HG03135 (cell line): ENCODE measurements around the gene PSMD2.
A peak's percentile ranks its signal among the peaks of the same experiment; 100 is the strongest.
"Not testable (repeated sequence)": the region's sequence is repeated elsewhere in the genome, so short reads cannot be mapped to it uniquely, and the experiment has no call there.

ENCODE experiments used
- ATAC-seq: cut with Tn5 transposase; IDR thresholded peaks from one replicate; pipeline ENCODE4 v1.9.1; 2021; ENCODE audit warnings: mild to moderate bottlenecking, moderate library complexity; ENCODE audit not compliant: unreplicated experiment

The PSMD2 gene

GRCh38 chr3:184337981-184338380 lies 38.9 kb downstream of the PSMD2 start:
- no peak for ATAC-seq

- no peak for ATAC-seq
Observed at GRCh38 chr3:184338511-184338945, 39.5 kb downstream of the PSMD2 start.

DNA sequence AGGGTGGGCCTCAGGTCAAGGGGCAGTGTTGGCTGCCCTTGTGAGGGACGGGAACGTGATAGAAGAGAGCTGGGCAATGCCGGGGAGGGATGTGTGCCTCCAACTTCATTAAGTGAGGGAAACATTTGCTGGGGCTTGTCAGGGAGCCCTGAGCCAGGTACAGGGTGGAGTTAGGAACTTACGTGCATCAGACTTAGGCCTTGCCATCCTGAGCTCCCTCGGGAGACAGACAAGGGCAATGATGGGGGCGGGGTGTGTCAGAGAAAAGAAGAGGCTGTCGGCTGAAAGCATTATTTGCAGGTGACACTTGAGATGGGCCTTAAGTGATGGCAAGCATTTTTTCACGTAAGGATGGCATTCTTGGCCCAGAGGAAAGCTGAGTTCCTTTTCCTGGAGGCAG lies 40.0 kb downstream of the PSMD2 start:
- no peak for ATAC-seq

- not testable (repeated sequence) for ATAC-seq
Observed at GRCh38 chr3:184339451-184340135, 40.6 kb downstream of the PSMD2 start.

DNA sequence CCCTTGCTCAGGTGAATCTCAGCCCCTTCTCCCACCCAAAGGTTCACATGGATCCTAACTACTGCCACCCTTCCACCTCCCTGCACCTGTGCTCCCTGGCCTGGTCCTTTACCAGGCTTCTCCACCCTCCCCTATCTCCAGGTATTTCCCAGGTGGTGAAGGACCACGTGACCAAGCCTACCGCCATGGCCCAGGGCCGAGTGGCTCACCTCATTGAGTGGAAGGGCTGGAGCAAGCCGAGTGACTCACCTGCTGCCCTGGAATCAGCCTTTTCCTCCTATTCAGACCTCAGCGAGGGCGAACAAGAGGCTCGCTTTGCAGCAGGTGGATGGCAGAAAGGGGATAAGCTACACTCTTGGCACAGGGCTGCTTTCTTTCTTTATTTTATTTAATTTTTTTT lies 42.9 kb downstream of the PSMD2 start:
- no peak for ATAC-seq

DNA sequence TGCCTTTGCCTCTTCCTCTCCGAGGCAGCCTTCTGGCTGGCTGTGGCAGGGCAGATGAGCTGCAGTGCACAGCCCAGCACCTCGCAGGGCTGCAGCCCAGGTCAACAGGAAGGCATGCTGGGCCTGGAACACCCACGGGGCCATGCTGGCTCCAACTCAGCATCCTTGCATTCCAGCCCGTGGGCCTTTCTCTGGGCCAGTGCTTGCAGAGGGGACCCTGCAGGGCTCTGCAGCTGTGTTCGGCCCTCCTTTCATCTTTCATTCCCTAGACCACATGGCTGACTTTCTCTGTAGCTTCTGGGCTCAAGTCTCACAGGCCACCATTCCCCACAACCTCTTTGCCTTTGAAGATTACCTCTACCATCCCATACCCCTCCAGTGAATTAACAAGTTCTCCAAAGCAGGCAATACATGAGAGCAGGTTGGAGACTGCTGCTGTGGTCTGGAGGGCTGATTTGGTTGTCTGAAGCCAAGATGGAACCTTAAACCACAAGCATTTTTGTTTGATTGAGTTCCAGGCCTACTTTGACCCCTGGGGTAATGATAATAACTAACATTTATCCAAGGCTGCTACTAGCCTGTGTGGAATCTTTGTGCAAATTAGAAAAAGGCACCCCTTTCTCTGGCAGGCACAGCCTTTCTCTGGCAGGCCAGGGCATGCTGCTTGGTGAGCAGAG lies 44.3 kb downstream of the PSMD2 start:
- ATAC-seq, result no peak

DNA sequence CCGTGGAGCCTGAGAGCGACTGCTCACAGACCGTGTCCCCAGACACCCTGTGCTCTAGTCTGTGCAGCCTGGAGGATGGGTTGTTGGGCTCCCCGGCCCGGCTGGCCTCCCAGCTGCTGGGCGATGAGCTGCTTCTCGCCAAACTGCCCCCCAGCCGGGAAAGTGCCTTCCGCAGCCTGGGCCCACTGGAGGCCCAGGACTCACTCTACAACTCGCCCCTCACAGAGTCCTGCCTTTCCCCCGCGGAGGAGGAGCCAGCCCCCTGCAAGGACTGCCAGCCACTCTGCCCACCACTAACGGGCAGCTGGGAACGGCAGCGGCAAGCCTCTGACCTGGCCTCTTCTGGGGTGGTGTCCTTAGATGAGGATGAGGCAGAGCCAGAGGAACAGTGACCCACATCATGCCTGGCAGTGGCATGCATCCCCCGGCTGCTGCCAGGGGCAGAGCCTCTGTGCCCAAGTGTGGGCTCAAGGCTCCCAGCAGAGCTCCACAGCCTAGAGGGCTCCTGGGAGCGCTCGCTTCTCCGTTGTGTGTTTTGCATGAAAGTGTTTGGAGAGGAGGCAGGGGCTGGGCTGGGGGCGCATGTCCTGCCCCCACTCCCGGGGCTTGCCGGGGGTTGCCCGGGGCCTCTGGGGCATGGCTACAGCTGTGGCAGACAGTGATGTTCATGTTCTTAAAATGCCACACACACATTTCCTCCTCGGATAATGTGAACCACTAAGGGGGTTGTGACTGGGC lies 45.7 kb downstream of the PSMD2 start:
- no peak for ATAC-seq

DNA sequence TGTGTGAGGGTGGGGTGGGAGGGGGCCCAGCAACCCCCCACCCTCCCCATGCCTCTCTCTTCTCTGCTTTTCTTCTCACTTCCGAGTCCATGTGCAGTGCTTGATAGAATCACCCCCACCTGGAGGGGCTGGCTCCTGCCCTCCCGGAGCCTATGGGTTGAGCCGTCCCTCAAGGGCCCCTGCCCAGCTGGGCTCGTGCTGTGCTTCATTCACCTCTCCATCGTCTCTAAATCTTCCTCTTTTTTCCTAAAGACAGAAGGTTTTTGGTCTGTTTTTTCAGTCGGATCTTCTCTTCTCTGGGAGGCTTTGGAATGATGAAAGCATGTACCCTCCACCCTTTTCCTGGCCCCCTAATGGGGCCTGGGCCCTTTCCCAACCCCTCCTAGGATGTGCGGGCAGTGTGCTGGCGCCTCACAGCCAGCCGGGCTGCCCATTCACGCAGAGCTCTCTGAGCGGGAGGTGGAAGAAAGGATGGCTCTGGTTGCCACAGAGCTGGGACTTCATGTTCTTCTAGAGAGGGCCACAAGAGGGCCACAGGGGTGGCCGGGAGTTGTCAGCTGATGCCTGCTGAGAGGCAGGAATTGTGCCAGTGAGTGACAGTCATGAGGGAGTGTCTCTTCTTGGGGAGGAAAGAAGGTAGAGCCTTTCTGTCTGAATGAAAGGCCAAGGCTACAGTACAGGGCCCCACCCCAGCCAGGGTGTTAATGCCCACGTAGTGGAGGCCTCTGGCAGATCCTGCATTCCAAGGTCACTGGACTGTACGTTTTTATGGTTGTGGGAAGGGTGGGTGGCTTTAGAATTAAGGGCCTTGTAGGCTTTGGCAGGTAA lies 46.5 kb downstream of the PSMD2 start:
- peak; percentile 68 for ATAC-seq

DNA sequence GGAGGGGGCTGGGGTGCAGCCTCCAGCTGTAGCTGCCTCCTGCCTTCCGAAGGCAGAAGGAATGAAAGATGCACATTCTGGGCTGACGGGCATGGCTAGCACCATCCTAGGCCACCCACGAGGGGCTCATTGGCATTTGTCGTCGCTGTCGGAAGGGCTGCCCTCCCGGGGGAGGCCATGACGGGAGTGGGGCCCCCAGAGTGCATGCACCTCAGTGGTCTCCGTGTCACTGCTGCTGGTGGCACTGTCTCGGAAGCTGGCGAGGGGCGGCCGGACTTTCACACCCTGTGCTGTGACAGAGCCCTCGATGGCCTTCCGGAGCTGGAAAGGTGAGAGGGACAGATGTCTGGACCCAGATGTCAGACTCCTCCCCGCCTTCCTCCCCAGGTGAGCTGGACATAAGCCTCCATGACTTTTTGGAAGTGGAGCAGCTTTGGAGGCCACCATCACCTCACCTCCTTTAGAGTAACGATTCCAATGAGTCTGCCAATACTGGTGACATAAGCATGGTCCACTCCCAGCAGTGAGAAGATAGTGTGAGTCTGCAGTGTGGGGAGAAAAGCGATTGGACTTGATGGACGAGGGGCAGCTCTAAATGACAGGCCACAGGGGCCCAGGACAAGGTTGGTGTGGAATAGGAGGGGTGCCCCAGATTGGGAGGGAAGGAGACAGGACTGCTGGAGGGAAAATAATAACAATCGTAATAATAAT lies 47.6 kb downstream of the PSMD2 start:
- no peak for ATAC-seq

DNA sequence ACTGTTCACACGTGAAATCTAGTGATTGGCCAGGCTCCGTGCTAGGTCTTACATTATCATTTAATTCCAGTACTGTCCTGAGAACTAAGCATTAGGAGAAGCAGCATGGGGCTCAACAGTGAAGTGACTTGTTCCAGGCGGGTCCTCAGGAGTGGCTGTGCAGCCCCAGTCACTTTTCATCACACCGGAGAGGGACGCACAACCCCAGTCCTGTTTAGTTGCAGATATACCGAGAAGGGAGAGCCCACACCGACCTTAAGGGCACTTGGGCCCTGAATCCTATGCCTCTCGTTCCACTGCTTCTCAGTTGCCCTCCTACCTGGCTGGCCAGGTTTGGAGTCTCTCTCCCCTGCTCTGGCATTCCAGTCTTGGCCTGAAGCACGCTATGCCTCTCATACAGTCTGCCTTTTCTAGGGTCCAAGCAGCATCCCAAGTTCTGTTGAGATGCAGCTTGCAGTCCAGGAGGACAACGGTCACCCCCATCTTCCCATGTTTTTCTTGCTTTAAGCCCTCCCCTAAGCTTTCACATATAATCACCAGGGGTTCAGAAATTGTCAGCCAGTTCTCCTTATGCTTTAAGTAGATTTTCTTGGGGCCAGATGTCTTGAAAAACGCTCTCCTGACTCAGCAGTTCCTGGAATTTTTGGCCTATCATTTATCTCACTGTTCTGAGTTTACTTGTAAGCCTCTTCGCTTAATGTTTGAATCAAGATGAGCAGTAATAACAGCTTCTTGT lies 48.4 kb downstream of the PSMD2 start:
- ATAC-seq, result no peak

GRCh38 chr3:184348057-184348382 lies 49.0 kb downstream of the PSMD2 start:
- no peak for ATAC-seq

- no peak for ATAC-seq
Observed at GRCh38 chr3:184349563-184350470, 50.8 kb downstream of the PSMD2 start.

- no peak for ATAC-seq
Observed at GRCh38 chr3:184350618-184351017, 51.6 kb downstream of the PSMD2 start.

DNA sequence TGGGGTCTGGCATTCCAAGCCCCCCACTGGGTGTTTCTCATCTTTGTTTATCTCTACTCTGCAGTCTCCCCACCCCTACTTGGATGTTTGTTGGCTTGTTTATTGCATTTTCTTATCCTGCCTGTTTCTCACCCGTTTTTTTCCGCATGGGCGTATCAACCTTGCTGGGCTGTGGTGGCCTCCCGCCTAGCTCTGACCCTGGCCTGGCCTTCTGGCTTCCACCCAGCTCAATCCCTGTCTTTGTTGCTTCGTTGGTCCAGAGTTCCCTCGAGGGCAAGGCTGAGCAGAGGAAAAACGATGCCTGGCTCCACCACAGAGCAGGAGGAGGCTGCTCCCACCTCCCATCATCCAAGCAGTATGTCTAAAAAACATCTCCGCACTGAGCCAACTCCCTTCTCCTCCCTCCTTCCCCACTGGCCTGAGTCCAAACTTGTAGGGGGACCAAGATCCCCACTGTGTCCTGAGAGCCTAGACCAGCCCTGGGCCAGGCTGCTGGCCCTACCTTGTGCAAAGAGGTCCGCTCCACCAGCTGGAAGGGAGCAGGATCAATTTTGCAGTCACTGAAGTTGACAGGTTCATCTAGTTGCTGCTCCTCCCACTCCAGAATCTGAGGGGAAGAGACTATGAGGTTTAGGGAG lies 52.6 kb downstream of the PSMD2 start:
- no peak for ATAC-seq

GRCh38 chr3:184352149-184352785 lies 53.2 kb downstream of the PSMD2 start:
- no peak for ATAC-seq

DNA sequence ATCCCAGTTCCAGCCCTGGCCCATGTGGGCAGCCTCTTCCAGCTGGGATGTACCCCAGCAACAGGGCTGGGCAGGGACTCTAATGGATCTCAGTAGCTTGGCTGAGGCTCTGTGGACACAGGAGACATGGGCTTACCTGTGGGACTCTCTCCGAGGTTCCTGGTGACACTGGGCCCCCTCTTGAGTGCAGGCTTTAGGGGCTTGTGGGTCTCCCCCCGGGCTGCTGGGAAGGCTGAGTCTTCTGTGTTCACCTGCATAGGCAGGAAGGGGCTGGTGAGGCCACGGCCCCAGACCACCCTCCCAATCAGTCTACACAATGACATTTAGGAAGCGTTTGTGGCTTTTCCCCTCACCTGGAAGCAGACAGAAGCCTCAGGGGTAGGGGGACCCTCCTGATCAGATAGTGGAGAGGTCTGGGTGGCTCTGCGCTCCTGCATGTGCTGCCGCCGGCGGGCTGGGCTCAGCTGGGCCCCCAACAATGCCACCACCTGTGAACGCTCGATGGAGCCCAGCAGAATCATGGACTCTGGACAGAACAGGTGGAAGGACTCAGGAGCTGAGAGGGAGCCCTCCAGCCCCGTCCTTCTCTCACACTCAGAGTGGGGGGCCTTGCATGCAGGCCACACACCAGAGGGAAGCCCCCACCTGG lies 54.0 kb downstream of the PSMD2 start:
- ATAC-seq, result no peak

GRCh38 chr3:184353546-184353941 lies 54.5 kb downstream of the PSMD2 start:
- no peak for ATAC-seq
